ENCODE data around the gene SDSL. TPM values are rescaled to one million over a fixed set of nuclear protein-coding genes. Genes with fewer than 3 reads are reported as not detected.
A peak's percentile ranks its signal among the peaks of the same experiment; 100 is the strongest.

Gene SDSL
- total and polyA plus RNA-seq, 2 experiments from 2014 or later = not detected

GRCh38 chr12:113472191-113473121 lies 50.3 kb downstream of the SDSL start:
- Mint-ChIP-seq H3K36me3 (ENCODE audit: low read depth) (no peaks in the 10 kb centered on the region), H3K9me3 (no peaks in the 10 kb centered on the region; the same call in 2 of the 3 replicates), H3K27me3 (ENCODE audit: insufficient read depth, low read depth, poor library complexity) (peaks cover 98% of the 10 kb centered on the region), H3K4me3 (peak overlapping the region; percentile 71), H3K27ac (no peak overlapping the region), H3K4me1 (peaks cover 56% of the 10 kb centered on the region)
- peak overlapping the region; percentile 85 for H2AFZ ChIP-seq
- TF ChIP-seq ZNF331 (CRISPR knock-in tag; IDR thresholded peaks at IDR 0.05; ENCODE audit: low read depth) = no peak
- no peak for TF ChIP-seq JUNB (IDR thresholded peaks at IDR 0.05; ENCODE audit: unreplicated experiment)
- no peak for TF ChIP-seq ZNF114 (CRISPR knock-in tag; IDR thresholded peaks at IDR 0.05)
- TF ChIP-seq EZH2 (IDR thresholded peaks at IDR 0.05; ENCODE audit: low read depth, unreplicated experiment) = peak; percentile 81
- TF ChIP-seq, protein P1, sequence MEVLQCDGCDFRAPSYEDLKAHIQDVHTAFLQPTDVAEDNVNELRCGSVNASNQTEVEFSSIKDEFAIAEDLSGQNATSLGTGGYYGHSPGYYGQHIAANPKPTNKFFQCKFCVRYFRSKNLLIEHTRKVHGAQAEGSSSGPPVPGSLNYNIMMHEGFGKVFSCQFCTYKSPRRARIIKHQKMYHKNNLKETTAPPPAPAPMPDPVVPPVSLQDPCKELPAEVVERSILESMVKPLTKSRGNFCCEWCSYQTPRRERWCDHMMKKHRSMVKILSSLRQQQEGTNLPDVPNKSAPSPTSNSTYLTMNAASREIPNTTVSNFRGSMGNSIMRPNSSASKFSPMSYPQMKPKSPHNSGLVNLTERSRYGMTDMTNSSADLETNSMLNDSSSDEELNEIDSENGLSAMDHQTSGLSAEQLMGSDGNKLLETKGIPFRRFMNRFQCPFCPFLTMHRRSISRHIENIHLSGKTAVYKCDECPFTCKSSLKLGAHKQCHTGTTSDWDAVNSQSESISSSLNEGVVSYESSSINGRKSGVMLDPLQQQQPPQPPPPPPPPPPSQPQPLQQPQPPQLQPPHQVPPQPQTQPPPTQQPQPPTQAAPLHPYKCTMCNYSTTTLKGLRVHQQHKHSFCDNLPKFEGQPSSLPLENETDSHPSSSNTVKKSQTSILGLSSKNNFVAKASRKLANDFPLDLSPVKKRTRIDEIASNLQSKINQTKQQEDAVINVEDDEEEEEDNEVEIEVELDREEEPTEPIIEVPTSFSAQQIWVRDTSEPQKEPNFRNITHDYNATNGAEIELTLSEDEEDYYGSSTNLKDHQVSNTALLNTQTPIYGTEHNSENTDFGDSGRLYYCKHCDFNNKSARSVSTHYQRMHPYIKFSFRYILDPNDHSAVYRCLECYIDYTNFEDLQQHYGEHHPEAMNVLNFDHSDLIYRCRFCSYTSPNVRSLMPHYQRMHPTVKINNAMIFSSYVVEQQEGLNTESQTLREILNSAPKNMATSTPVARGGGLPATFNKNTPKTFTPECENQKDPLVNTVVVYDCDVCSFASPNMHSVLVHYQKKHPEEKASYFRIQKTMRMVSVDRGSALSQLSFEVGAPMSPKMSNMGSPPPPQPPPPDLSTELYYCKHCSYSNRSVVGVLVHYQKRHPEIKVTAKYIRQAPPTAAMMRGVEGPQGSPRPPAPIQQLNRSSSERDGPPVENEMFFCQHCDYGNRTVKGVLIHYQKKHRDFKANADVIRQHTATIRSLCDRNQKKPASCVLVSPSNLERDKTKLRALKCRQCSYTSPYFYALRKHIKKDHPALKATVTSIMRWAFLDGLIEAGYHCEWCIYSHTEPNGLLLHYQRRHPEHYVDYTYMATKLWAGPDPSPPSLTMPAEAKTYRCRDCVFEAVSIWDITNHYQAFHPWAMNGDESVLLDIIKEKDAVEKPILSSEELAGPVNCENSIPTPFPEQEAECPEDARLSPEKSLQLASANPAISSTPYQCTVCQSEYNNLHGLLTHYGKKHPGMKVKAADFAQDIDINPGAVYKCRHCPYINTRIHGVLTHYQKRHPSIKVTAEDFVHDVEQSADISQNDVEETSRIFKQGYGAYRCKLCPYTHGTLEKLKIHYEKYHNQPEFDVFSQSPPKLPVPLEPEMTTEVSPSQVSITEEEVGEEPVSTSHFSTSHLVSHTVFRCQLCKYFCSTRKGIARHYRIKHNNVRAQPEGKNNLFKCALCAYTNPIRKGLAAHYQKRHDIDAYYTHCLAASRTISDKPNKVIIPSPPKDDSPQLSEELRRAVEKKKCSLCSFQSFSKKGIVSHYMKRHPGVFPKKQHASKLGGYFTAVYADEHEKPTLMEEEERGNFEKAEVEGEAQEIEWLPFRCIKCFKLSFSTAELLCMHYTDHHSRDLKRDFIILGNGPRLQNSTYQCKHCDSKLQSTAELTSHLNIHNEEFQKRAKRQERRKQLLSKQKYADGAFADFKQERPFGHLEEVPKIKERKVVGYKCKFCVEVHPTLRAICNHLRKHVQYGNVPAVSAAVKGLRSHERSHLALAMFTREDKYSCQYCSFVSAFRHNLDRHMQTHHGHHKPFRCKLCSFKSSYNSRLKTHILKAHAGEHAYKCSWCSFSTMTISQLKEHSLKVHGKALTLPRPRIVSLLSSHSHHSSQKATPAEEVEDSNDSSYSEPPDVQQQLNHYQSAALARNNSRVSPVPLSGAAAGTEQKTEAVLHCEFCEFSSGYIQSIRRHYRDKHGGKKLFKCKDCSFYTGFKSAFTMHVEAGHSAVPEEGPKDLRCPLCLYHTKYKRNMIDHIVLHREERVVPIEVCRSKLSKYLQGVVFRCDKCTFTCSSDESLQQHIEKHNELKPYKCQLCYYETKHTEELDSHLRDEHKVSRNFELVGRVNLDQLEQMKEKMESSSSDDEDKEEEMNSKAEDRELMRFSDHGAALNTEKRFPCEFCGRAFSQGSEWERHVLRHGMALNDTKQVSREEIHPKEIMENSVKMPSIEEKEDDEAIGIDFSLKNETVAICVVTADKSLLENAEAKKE (CRISPR knock-in tag; IDR thresholded peaks at IDR 0.05) = no peak
- no peak for TF ChIP-seq CTCF (conservative IDR thresholded peaks at IDR 0.05; ENCODE audit: low read depth in 2 of 2)
- TF ChIP-seq NANOG (IDR thresholded peaks at IDR 0.05; ENCODE audit: borderline replicate concordance) = no peak
- no peak for TF ChIP-seq ETS1 (IDR thresholded peaks at IDR 0.05)
- TF ChIP-seq CREB1 (CRISPR knock-in tag; IDR thresholded peaks at IDR 0.05; ENCODE audit: low read depth) = peak; percentile 21
- DNase-seq (ENCODE audit: low spot score) = peak; percentile 86
- peaks cover 21% of the 10 kb centered on the region; the same call in 1 of the 2 replicates for H4K20me1 ChIP-seq (replicated peaks; ENCODE audit: insufficient read depth)
- peaks cover 97% of the 10 kb centered on the region for H3K27me3 ChIP-seq (ENCODE audit: insufficient read depth)
- no peaks in the 10 kb centered on the region for H3K79me2 ChIP-seq (replicated peaks; ENCODE audit: insufficient read depth)
- H3K36me3 ChIP-seq (ENCODE audit: insufficient read depth) = no peaks in the 10 kb centered on the region; the same call in 1 of the 2 replicates
- H3K9me2 ChIP-seq (ENCODE audit: insufficient read depth) = no peaks in the 10 kb centered on the region
- peaks cover 36% of the 10 kb centered on the region for H3F3A ChIP-seq (replicated peaks; ENCODE audit: low read depth)
- peaks cover 55% of the 10 kb centered on the region for H3K4me1 ChIP-seq (ENCODE audit: insufficient read depth)
- H3K4me2 ChIP-seq = peak overlapping the region; percentile 85
- H3K4me3 ChIP-seq = peak overlapping the region; percentile 58
- no peak overlapping the region for H3K27ac ChIP-seq (ENCODE audit: low read depth)
- peak; percentile 39 for ATAC-seq

Data from GM23338 (cell line).